A549 (cell line): ENCODE data around the gene CEP250. TPM values are rescaled to one million over a fixed set of nuclear protein-coding genes. Genes with fewer than 3 reads are reported as not detected.

Source experiments
- ATAC-seq, 2 experiments: fragments of 200-7000 bp in 1 of 2; fragments of >200 bp in 1 of 2; cut with Nextera tagmentation in 1 of 2; cut with Tn5 transposase in 1 of 2; 3 replicates each; pipeline versions ENCODE4 v1.8.0 to v1.9.1; 2018 to 2020; ENCODE audit warnings: mild to moderate bottlenecking in 1 of 2, moderate library complexity in 1 of 2
- CTCF ChIA-PET: fragments of 300-600 bp; sonication (Branson Sonifier 250); formaldehyde crosslinking; extraction: SDS; loops from one replicate; lab custom pipeline; 2021; ENCODE audit warnings: antibody characterized with exemption, inconsistent platforms; lab: Yijun Ruan, JAX
- POLR2A ChIA-PET: fragments of 350-600 bp; formaldehyde crosslinking; extraction: SDS; loops from one replicate; lab custom pipeline; 2021; ENCODE audit warnings: antibody characterized with exemption, inconsistent platforms; lab: Yijun Ruan, JAX
- DNase-seq, 2 experiments: peaks; one replicate each; pipeline versions ENCODE4 v3.0.0 to v3.0.0-alpha.2; 2011 to 2016; ENCODE audit warnings: low read depth in 1 of 2, low spot score in 1 of 2
- FAIRE-seq: peaks from 2 replicates; lab custom pipeline; 2011; peaks lifted over from hg19 to GRCh38; lab: Jason Lieb, UNC
- H3K27ac ChIP-seq, 2 experiments: fragments of >200 bp; sonication (Bioruptor Twin); formaldehyde crosslinking; 3 replicates each; pipeline ENCODE4 v1.5.1; 2016 to 2017
- H3K4me1 ChIP-seq: fragments of >200 bp; sonication (Bioruptor Twin); formaldehyde crosslinking; 3 replicates; pipeline ENCODE4 v1.6.1; 2016
- H3K4me2 ChIP-seq: fragments of >200 bp; sonication (Bioruptor Twin); formaldehyde crosslinking; 3 replicates; pipeline ENCODE4 v1.6.1; 2016
- H3K4me3 ChIP-seq: fragments of >200 bp; sonication (Bioruptor Twin); formaldehyde crosslinking; 3 replicates; pipeline ENCODE4 v1.5.1; 2016
- H3K9me3 ChIP-seq: fragments of >200 bp; sonication (Bioruptor Twin); formaldehyde crosslinking; 3 replicates; pipeline ENCODE4 v1.6.1; 2016
- CBX2 ChIP-seq: fragments of 200-600 bp; sonication (generic); IDR thresholded peaks from 2 replicates; pipeline ENCODE4 v1.6.1; 2016; ENCODE audit warnings: low read depth, mild to moderate bottlenecking, borderline replicate concordance
- CEBPB ChIP-seq, 2 experiments: fragments of >200 bp in 1 of 2; sonication (Bioruptor Twin) in 1 of 2; formaldehyde crosslinking in 1 of 2; IDR thresholded peaks; 2 replicates each; pipeline ENCODE4 v1.6.1; 2012 to 2016
- EHMT2 ChIP-seq: fragments of 200-600 bp; sonication (generic); IDR thresholded peaks from 2 replicates; pipeline ENCODE4 v1.6.1; 2016; ENCODE audit warnings: antibody characterized with exemption, low read depth, mild to moderate bottlenecking, moderate library complexity
- ESRRA ChIP-seq: fragments of 150-350 bp; IDR thresholded peaks from 2 replicates; pipeline ENCODE4 v1.6.1; 2014; ENCODE audit warnings: mild to moderate bottlenecking, low read length, borderline replicate concordance
- FOXS1 ChIP-seq: fragments of 250-450 bp; sonication (Bioruptor Pico); IDR thresholded peaks from 2 replicates; pipeline ENCODE4 v1.5.0; 2020; ENCODE audit warnings: mild to moderate bottlenecking, moderate library complexity
- HDAC2 ChIP-seq: fragments of 200-600 bp; sonication (generic); IDR thresholded peaks from 2 replicates; pipeline ENCODE4 v1.6.1; 2016
- HOXB13 ChIP-seq: fragments of 250-450 bp; sonication (Bioruptor Pico); IDR thresholded peaks from 2 replicates; pipeline ENCODE4 v1.5.0; 2020; ENCODE audit warnings: low read depth, mild to moderate bottlenecking, moderate library complexity
- KDM5A ChIP-seq: fragments of 200-600 bp; sonication (generic); IDR thresholded peaks from 2 replicates; pipeline ENCODE4 v1.6.1; 2016; ENCODE audit warnings: antibody characterized with exemption, mild to moderate bottlenecking
- MAFK ChIP-seq: fragments of 450-650 bp; IDR thresholded peaks from 2 replicates; pipeline ENCODE4 v1.6.1; 2014; ENCODE audit not compliant: partially characterized antibody
- MAZ ChIP-seq: fragments of 150-350 bp; IDR thresholded peaks from 2 replicates; pipeline ENCODE4 v1.6.1; 2014; ENCODE audit warnings: antibody characterized with exemption, low read depth, low read length, borderline replicate concordance
- MYC ChIP-seq: IDR thresholded peaks from 2 replicates; pipeline ENCODE4 v1.6.1; 2012; ENCODE audit warnings: mild to moderate bottlenecking, inconsistent platforms, low read length, improper control_type of control experiment, borderline replicate concordance
- NR3C1 ChIP-seq: fragments of >200 bp; sonication (Bioruptor Twin); formaldehyde crosslinking; IDR thresholded peaks from 3 replicates; pipeline ENCODE4 v1.6.1; 2017
- POLR2AphosphoS2 ChIP-seq: conservative IDR thresholded peaks from 2 replicates; pipeline ENCODE4 v1.6.1; 2012; ENCODE audit warnings: low read length, improper control_type of control experiment, inconsistent platforms
- RARB ChIP-seq: fragments of 250-450 bp; sonication (Bioruptor Pico); IDR thresholded peaks from 2 replicates; pipeline ENCODE4 v1.8.0; 2021; ENCODE audit warnings: mild to moderate bottlenecking, moderate library complexity
- RFX5 ChIP-seq: fragments of 450-650 bp; IDR thresholded peaks from 2 replicates; pipeline ENCODE4 v1.7.1; 2014; ENCODE audit warnings: antibody characterized with exemption, mild to moderate bottlenecking, moderate library complexity
- WGBS: methylation state at CpG from one replicate; pipeline ENCODE4 v1.1.6; 2017; ENCODE audit errors: missing lambda C conversion rate; 5-methylcytosine and 5-hydroxymethylcytosine counted together
- polyA plus RNA-seq, 4 experiments: library from polyadenylated mRNA; depleted of rRNA in 3 of 4; stranded (reverse); fragments of >200 nt; fragmentation: RNase III in 1 of 4; extraction: RNeasy Plus Mini Kit Qiagen cat#74134 plus additional on column Dnase treatment in 1 of 4; gene quantifications; 2 replicates in 3 of 4; 3 replicates in 1 of 4; pipeline ENCODE4 v1.2.3, GENCODE V29; 2011 to 2017
- TF ChIP-seq, protein P1 (sequence below): fragments of >200 bp; sonication (Bioruptor Twin); formaldehyde crosslinking; IDR thresholded peaks from 2 replicates; pipeline ENCODE4 v1.6.1; 2016
- TF ChIP-seq, protein P2 (sequence below): fragments of 250-450 bp; sonication (Bioruptor Pico); IDR thresholded peaks from 2 replicates; pipeline ENCODE4 v1.5.0; 2021; ENCODE audit warnings: mild to moderate bottlenecking, moderate library complexity, borderline replicate concordance
- TF ChIP-seq, protein P3 (sequence below): fragments of 150-350 bp; IDR thresholded peaks from 2 replicates; pipeline ENCODE4 v1.6.1; 2014; ENCODE audit warnings: low read depth, mild to moderate bottlenecking, low read length

Gene CEP250
- polyA plus RNA-seq, 2 of the 4 experiments (the other 2 are of a cell fraction) = 13.8 to 19.6 TPM

DNA sequence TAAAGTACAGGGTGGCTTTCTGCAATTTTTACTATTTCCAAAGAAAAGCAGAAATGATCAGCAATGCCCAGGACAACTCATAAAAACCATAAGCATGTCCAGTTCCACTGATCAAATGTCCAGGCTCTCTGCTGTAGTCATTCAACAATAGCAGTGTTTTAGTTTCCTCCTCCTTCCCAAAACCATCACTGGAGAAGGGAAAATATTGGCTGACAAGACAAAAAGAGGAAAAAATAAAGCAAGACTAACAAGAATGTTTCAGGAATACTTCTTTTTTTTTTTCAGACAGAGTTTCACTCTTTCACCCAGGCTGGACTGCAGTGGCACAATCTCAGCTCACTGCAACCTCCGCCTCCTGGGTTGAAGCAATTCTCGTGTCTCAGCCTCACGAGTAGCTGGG lies 45.9 kb upstream of the CEP250 start:
- DNase-seq (no peak), FAIRE-seq (no peak), ATAC-seq (no peak)
- no peaks in the 10 kb centered on the region for H3K9me3 ChIP-seq
- no peak overlapping the region for H3K4me3 ChIP-seq
- CTCF ChIA-PET = no interaction called here
- H3K4me2 ChIP-seq = no peak overlapping the region
- H3K4me1 ChIP-seq = peaks cover 9% of the 10 kb centered on the region; the same call in 1 of the 3 replicates
- WGBS = 90% methylated on average over 3 of the region's 3 CpGs
- H3K27ac ChIP-seq = no peak overlapping the region
- POLR2A ChIA-PET = no interaction called here
- TF ChIP-seq CBX2 (no peak), RFX5 (no peak), FOXS1 (CRISPR knock-in tag) (no peak), MAFK (peak; percentile 44)

DNA sequence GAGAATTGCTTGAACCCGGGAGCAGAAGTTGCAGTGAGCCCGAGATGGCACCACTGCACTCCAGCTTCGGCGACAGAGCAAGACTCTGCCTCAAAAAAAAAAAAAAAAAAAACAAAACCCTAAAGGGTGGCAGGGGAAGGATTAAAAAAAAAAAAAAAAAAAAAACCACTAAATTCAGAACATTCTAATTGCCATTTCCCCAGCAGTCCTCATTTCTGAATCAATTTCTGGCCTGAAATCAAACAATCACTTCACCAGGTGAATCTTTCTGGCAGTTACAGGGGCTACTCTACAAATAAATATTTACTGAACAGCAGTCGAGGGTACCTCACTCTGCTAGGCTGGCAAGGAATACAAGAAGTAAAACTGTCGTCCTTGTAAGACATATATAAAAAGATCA lies 44.8 kb upstream of the CEP250 start:
- ChIA-PET CTCF (interaction anchor here (3.5 kb wide), 1 partner anchor 104 kb away, joined by 10 read pairs; no protein-coding TSS in a partner anchor), POLR2A (interaction anchor here (1.2 kb wide), 1 partner anchor 37 kb away, joined by 4 read pairs; no protein-coding TSS in a partner anchor)
- no peak for ATAC-seq
- 36% methylated on average over 6 of the region's 6 CpGs for WGBS
- peak overlapping the region; percentile 84 for H3K4me2 ChIP-seq
- H3K4me1 ChIP-seq = peaks cover 9% of the 10 kb centered on the region; the same call in 1 of the 3 replicates
- peak overlapping the region in 1 of 2 experiments; percentile 90; a peak in 2 of 6 replicates for H3K27ac ChIP-seq
- TF ChIP-seq MAZ (no peak), MYC (no peak), ESRRA (no peak), KDM5A (no peak), CBX2 (no peak), HOXB13 (CRISPR knock-in tag) (no peak), POLR2AphosphoS2 (no peak), RARB (CRISPR knock-in tag) (no peak), NR3C1 (no peak)
- TF ChIP-seq, protein P1, sequence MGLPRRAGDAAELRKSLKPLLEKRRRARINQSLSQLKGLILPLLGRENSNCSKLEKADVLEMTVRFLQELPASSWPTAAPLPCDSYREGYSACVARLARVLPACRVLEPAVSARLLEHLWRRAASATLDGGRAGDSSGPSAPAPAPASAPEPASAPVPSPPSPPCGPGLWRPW = no peak
- TF ChIP-seq, protein P2, sequence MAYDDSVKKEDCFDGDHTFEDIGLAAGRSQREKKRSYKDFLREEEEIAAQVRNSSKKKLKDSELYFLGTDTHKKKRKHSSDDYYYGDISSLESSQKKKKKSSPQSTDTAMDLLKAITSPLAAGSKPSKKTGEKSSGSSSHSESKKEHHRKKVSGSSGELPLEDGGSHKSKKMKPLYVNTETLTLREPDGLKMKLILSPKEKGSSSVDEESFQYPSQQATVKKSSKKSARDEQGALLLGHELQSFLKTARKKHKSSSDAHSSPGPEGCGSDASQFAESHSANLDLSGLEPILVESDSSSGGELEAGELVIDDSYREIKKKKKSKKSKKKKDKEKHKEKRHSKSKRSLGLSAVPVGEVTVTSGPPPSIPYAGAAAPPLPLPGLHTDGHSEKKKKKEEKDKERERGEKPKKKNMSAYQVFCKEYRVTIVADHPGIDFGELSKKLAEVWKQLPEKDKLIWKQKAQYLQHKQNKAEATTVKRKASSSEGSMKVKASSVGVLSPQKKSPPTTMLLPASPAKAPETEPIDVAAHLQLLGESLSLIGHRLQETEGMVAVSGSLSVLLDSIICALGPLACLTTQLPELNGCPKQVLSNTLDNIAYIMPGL (CRISPR knock-in tag) = no peak
- DNase-seq = no peak
- H3K4me3 ChIP-seq = peak overlapping the region; percentile 67
- H3K9me3 ChIP-seq = no peaks in the 10 kb centered on the region
- FAIRE-seq = no peak

DNA sequence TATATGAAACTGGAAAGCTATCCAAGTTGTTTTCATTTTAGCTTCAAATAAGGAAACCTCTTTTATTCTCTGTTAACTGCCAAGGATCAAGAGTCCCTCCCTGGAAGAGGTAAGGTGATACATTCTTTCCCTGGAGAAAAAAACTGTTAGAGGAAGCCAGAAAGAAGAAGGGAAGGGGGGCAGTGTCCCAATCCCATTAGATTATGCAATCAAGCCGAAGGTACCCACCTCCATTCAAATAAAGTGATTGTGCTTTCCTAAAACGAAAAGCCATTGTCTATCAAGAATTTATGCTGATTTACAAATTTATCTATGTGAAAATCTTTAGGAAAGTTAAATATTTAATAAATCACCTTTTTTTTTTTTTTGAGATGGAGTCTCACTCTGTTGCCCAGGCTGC lies 34.1 kb upstream of the CEP250 start:
- CTCF ChIA-PET = interaction anchor here (0.9 kb wide), 1 partner anchor 18 kb away, joined by 5 read pairs; no protein-coding TSS in a partner anchor
- DNase-seq = no peak
- no peak for FAIRE-seq
- H3K27ac ChIP-seq = no peak overlapping the region
- no peak for ATAC-seq
- H3K9me3 ChIP-seq = no peaks in the 10 kb centered on the region
- H3K4me3 ChIP-seq = no peak overlapping the region
- H3K4me1 ChIP-seq = no peaks in the 10 kb centered on the region
- POLR2A ChIA-PET = no interaction called here
- H3K4me2 ChIP-seq = no peak overlapping the region
- TF ChIP-seq CEBPB (IDR thresholded peaks at IDR 0.05) (peak; percentile 9 to 39; a peak in 1 of 4 replicates), EHMT2 (no peak), MAFK (no peak), HDAC2 (no peak)
- TF ChIP-seq, protein P3, sequence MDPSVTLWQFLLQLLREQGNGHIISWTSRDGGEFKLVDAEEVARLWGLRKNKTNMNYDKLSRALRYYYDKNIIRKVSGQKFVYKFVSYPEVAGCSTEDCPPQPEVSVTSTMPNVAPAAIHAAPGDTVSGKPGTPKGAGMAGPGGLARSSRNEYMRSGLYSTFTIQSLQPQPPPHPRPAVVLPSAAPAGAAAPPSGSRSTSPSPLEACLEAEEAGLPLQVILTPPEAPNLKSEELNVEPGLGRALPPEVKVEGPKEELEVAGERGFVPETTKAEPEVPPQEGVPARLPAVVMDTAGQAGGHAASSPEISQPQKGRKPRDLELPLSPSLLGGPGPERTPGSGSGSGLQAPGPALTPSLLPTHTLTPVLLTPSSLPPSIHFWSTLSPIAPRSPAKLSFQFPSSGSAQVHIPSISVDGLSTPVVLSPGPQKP = no peak
- 34% methylated on average over 2 of the region's 2 CpGs for WGBS
